ENCODE measurements around the gene SEC22C.

DNA sequence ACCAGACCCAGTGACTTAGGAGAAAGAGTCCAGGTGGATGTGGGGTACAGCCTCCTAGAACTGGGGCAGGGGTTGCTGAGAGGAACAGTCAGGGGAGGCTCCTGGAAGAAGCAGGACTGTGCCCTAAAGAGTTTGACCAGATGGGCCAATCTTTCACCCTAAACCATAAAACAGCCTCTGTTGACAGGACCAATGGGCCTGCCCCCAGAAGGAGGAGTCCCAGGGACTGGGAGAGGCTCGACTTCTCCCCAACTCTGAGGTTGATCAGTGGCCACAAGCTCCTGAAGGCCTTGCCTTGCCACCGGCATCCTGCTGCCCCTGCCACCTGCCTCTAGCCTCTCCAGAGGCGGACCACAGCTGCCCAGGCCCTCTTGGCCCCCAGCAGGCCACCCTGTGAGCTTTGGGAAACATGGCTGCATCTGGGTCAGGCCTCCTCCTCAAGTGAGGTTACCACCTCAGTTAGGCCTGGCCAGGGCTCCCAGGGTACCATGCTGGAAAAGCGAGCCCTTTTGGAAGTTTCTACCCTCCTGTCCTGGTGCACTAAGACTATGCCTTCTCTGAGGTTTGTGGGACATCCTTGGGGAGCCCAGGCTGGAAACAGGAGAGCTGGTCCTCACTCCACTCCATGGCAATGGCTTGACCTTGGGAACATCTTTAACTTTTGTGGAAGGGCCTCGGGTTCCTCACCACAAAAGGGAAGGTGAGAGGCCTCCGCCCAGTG is 76.5 kb downstream of the SEC22C start:
- TF ChIP-seq, protein P1, sequence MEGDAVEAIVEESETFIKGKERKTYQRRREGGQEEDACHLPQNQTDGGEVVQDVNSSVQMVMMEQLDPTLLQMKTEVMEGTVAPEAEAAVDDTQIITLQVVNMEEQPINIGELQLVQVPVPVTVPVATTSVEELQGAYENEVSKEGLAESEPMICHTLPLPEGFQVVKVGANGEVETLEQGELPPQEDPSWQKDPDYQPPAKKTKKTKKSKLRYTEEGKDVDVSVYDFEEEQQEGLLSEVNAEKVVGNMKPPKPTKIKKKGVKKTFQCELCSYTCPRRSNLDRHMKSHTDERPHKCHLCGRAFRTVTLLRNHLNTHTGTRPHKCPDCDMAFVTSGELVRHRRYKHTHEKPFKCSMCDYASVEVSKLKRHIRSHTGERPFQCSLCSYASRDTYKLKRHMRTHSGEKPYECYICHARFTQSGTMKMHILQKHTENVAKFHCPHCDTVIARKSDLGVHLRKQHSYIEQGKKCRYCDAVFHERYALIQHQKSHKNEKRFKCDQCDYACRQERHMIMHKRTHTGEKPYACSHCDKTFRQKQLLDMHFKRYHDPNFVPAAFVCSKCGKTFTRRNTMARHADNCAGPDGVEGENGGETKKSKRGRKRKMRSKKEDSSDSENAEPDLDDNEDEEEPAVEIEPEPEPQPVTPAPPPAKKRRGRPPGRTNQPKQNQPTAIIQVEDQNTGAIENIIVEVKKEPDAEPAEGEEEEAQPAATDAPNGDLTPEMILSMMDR (IDR thresholded peaks at IDR 0.05) = no peak
- no peak for TF ChIP-seq POLR2A (IDR thresholded peaks at IDR 0.05)

All from heart left ventricle (tissue), 13 donors.